Retinal pigment epithelial cell (primary cell): ENCODE results near the gene NAP1L4.

Experiments
- DNase-seq: peaks from one replicate; pipeline ENCODE4 v3.0.0-alpha.2; 2010; ENCODE audit warnings: low read depth
- H3K4me3 ChIP-seq: 2 replicates; pipeline ENCODE4 v1.5.1; 2011; ENCODE audit warnings: mild to moderate bottlenecking, low read length, control low read depth, moderate library complexity
- CTCF ChIP-seq: conservative IDR thresholded peaks from 2 replicates; pipeline ENCODE4 v1.5.1; 2011; ENCODE audit warnings: low read depth, low read length, control low read depth, inconsistent platforms

Gene NAP1L4

GRCh38 chr11:2896047-2896446, 96.1 kb downstream of the NAP1L4 start:
- TF ChIP-seq CTCF: no peak

More at GRCh38 chr11:2896047-2896446, 96.1 kb downstream of the NAP1L4 start:
- DNase-seq: no peak
- H3K4me3 ChIP-seq: no peak overlapping the region
